ENCODE results near the gene SMAD4. TPM values are rescaled to one million over a fixed set of nuclear protein-coding genes. Genes with fewer than 3 reads are reported as not detected.

Gene SMAD4
- total and polyA plus RNA-seq, 2 experiments from 2014 or later = 41.9 to 103 TPM

- Histone ChIP-seq H4K20me1 (replicated peaks; ENCODE audit: insufficient read depth) (no peaks in the 10 kb centered on the region), H3K4me1 (ENCODE audit: insufficient read depth) (no peaks in the 10 kb centered on the region), H3K4me3 (no peak overlapping the region), H3K27me3 (ENCODE audit: insufficient read depth) (no peaks in the 10 kb centered on the region), H3K79me2 (replicated peaks; ENCODE audit: insufficient read depth) (peaks cover 25% of the 10 kb centered on the region), H2AFZ (no peak overlapping the region), H3K9me2 (ENCODE audit: insufficient read depth) (no peaks in the 10 kb centered on the region), H3K36me3 (ENCODE audit: insufficient read depth) (peaks cover 36% of the 10 kb centered on the region), H3K4me2 (no peak overlapping the region), H3K27ac (ENCODE audit: low read depth) (no peak overlapping the region), H3F3A (replicated peaks; ENCODE audit: low read depth) (no peaks in the 10 kb centered on the region)
- no peak overlapping the region for H3K27ac Mint-ChIP-seq
- no peak for DNase-seq (ENCODE audit: low spot score)
- no peak for ATAC-seq
- H3K36me3 Mint-ChIP-seq (ENCODE audit: low read depth) = peaks cover 70% of the 10 kb centered on the region
- H3K9me3 Mint-ChIP-seq = no peaks in the 10 kb centered on the region
- H3K4me1 Mint-ChIP-seq = no peaks in the 10 kb centered on the region
- H3K4me3 Mint-ChIP-seq = no peak overlapping the region
- no peaks in the 10 kb centered on the region for H3K27me3 Mint-ChIP-seq (ENCODE audit: insufficient read depth, low read depth, poor library complexity)
- TF ChIP-seq JUNB (IDR thresholded peaks at IDR 0.05; ENCODE audit: unreplicated experiment) = no peak
- no peak for TF ChIP-seq ETS1 (IDR thresholded peaks at IDR 0.05)
- no peak for TF ChIP-seq ZNF114 (CRISPR knock-in tag; IDR thresholded peaks at IDR 0.05)
- TF ChIP-seq ZNF331 (CRISPR knock-in tag; IDR thresholded peaks at IDR 0.05; ENCODE audit: low read depth) = no peak
- TF ChIP-seq CTCF (conservative IDR thresholded peaks at IDR 0.05; ENCODE audit: low read depth in 2 of 2) = no peak
- TF ChIP-seq REST (IDR thresholded peaks at IDR 0.05; ENCODE audit: unreplicated experiment) = no peak
- no peak for TF ChIP-seq CREB1 (CRISPR knock-in tag; IDR thresholded peaks at IDR 0.05; ENCODE audit: low read depth)
- TF ChIP-seq EZH2phosphoT487 (IDR thresholded peaks at IDR 0.05; ENCODE audit: unreplicated experiment) = no peak
- no peak for TF ChIP-seq POLR2AphosphoS5 (IDR thresholded peaks at IDR 0.05; ENCODE audit: low read depth)
- no peak for TF ChIP-seq EZH2 (IDR thresholded peaks at IDR 0.05; ENCODE audit: low read depth, unreplicated experiment)
- no peak for TF ChIP-seq STAT1 (IDR thresholded peaks at IDR 0.05; ENCODE audit: unreplicated experiment)
- no peak for TF ChIP-seq ZNF462 (CRISPR knock-in tag; IDR thresholded peaks at IDR 0.05)
- TF ChIP-seq NANOG (IDR thresholded peaks at IDR 0.05; ENCODE audit: borderline replicate concordance) = no peak
Observed at GRCh38 chr18:51076503-51076902, 46.5 kb downstream of the SMAD4 start.
